Stimulated activated CD8-positive, alpha-beta memory T cell treated with anti-CD3 and anti-CD28 coated beads, Interleukin-7, amount 100 ng/mL, for 24 hours (primary cell): ENCODE results near the gene TCFL5.
"Not testable (repeated sequence)": the region's sequence is repeated elsewhere in the genome, so short reads cannot be mapped to it uniquely, and the experiment has no call there.

Experiments
- DNase-seq: peaks from one replicate; pipeline ENCODE4 v3.0.0-alpha.2; 2020; ENCODE audit warnings: low read depth

TCFL5 gene

DNA sequence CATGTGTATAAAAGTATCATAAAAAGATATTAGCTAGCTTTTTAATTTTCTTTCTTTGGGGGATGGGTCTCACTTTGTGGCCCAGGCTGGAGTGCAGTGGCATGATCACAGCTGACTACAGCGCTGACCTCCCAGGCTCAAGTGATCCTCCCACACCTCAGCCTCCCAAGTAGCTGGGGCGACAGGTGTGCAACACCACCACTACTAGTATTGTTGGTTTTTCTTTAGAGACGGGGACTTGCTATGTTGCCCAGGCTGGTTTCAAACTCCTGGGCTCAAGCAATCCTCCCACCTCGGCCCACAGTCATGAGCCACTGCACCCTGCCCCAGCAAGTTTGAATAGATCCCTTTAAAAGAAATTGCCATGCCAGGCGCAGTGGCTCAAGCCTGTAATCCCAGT lies 6.5 kb downstream of the TCFL5 start:
- no peak for DNase-seq

DNA sequence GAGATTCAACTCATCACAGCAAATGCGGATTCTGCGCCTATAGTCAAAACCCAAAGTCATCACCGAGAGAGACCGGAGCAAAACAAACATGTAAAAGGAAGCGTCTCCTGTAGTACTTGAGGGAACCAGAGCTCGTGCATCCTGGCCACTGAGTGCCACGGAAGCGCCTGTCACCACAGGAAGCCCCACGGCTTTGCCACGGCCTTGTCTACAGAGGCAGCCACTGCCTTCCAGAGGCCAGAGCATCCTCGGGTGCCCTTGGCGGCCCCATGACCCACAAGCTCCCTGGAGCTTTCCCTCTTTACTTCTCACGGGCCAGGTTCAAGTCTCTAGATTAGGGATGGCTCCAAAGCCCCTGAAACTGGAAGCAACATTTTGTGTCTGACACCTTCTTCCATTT lies 7.5 kb downstream of the TCFL5 start:
- no peak for DNase-seq

DNA sequence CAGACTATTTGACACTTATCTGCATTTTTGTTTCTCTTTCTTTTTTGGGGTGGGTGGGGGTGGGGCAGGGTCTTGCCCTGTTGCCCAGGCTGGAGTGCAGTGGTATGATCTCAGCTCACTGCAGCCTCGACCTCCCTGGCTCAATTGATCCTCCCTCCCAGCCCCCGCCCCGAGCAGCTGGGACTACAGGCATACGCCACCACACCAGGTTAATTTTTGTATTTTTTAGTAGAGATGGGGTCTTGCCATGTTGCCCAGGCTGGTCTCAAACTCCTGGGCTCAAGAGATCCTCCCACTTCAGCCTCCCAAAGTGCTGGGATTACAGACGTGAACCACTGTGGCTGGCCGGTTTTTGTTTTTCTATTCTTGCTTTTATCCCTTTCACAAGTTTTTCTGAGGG lies 8.3 kb downstream of the TCFL5 start:
- DNase-seq: not testable (repeated sequence)

DNA sequence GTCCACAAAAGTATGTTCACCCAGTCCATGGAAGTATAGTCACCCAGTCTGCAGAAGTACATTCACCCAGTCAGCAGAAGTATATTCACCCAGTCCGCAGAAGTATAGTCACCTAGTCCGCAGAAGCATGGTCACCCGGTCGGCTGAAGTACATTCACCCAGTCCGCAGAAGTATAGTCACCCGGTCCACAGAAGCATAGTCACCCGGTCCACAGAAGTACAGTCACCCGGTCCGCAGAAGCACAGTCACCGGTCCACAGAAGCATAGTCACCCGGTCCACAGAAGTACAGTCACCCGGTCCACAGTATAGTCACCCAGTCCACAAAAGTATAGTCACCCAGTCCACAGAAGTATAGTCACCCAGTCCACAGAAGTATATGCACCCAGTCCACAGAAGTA lies 8.8 kb downstream of the TCFL5 start:
- DNase-seq: no peak

DNA sequence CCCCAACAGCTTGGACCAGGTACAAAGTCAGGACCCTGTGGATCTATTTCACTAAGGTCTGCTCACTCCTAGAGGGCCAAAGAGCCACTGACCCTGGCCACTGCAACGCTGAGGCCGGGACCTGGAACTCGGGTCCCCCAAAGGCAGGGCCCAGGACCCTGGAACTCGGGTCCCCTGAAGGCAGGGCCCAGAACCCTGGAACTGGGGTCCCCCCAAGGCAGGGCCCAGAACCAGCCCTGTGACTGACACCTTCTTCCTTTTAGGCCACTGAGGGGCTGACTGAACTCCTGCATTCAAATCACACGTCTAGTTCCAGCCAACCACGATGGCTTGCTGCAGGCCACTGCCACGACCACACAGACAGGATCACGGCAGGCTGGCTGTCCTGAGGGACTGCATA lies 9.4 kb downstream of the TCFL5 start:
- DNase-seq: no peak

DNA sequence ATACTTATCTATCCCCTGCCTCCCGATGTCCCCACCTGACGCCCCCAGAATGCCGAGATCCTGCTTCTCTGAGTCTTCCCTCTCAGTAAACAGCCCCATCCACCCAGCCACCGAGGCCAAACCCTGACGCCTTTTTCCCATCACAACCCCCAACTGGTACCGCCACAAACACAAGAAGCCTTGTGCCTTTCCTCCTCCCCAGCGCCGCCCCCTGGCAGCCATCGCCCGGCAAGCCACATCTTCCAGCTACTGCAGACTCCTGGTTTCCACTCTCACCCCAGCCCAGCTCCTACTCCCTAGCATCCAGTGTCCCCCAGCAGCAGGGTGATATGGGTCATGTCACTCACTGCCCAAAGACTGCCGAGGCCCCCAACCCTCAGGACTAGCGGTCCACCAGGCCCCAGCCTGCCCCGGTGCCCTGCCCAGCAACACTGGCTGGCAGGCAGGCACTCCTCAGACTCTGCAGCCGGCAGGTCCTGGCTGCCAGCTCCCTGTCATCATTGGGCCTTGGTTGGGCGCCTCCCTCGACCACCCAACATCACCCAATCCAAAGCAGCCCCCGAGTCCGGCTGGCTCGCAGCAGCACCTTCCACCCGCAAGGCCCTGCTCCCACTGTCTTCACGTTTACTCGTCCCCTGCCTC lies 11.2 kb downstream of the TCFL5 start:
- no peak for DNase-seq

DNA sequence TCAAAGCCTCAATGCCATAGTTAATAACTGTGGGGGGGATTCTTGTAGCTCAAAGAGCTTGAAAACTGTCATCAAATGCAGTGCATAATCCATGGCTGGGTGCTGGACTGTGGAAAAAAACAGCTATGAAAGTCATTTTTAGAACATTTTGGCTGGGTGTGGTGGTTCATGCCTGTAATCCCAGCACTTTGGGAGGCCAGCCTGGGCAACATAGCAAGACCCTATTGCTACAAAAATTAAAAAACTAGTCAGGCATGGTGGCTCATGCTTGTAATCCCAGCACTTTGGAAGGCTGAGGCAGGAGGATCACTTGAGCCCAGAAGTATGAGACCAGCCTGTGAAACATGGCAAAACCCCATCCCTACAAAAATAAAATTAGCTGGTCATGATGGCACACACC lies 12.2 kb downstream of the TCFL5 start:
- no peak for DNase-seq

DNA sequence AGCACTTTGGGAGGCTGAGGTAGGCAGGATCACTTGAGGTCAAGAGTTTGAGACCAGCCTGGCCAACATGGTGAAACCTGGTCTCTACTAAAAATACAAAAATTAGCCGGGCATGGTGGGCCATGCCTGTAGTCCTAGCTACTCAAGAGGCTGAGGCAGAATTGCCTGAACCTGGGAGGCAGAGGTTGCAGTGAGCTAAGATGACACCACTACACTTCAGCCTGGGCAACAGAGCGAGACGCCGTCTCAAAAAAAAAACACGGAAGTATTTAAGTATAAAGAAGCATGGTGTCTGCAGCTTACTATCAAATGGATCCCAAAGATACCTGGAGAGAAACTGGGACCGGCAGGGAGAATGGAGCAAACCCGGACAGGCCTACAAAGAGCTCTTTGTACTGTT lies 12.7 kb downstream of the TCFL5 start:
- not testable (repeated sequence) for DNase-seq

DNA sequence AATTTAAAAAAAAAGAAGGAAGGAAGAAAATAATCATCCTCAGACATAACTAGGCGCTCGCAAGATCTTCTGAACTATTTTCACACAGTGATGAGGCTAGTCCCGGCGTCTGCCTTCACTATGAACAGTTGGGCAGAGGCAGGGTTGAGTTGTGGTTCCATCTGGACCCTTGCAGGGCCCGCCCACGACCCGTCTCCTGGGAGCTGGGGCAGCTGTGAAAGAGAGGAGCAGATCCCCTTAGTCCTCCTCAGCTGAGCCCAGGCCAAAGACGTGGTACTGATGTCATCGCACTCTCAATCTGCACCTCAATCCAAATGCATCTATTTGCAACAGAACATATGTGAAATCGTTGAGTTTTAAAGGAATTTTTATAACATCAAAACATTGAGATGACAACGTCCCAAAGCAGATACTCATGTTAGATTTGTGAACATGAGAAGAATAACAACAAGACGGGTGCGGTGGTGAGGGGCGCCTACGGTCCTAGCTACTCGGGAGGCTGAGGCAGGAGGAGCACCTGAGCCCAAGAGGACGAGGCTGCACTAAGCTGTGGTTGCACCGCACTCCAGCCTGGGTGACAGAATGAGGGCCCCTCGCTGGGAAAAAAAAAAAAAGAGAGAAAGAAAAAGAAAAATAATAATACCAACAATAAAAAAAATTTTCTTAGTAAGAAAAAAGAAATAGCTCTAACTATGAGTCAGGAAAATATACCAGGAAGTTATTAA lies 15.3 kb downstream of the TCFL5 start:
- no peak for DNase-seq

DNA sequence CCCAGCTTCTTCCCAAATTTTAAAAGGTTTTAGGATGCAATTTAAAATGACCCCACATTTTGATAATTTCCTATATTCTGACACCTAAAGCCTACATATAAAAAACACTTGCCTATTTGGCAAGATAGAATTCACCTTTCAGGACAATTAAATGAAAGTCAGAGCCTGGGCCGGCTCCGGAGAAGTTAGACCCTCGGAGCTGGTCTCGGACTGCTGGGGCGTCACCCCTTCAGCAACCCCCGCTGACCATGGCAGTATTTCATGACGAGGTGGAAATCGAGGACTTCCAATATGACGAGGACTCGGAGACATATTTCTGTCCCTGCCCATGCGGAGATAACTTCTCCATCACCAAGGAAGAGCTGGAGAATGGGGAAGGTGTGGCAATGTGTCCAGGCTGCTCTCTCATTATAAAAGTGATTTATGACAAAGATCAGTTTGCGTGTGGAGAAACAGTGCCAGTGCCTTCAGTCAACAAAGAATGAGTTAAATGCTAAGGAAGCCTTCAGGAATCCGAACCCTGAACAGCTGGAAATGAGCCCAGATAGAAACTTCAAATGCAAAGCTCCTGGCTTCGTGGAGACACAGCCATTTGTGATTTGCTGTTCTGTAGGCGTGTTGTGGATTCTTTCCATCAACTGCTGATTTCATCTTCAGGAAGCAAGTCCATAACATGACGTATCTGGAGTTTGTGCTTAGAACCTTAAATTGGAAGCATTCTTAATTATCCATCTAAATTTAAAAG lies 16.0 kb downstream of the TCFL5 start:
- no peak for DNase-seq

DNA sequence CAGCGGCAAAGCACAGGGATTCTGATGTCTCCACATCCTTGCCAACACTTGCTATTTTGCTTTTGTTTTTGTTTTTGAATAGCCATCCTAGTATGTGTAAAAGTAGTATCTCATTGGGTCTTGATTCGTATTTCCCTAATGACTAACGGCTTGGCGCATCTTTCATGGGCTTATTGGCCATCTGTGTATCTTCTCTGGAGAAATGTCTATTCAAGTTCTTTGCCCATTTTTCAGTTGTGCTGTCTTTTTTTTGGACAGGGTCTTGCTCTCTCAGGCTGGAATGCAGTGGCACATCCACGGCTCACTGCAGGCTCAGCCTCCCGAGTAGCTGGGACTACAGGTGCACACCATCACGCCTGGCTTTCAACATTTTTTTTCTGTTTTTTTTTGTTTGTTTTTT lies 17.4 kb downstream of the TCFL5 start:
- no peak for DNase-seq

DNA sequence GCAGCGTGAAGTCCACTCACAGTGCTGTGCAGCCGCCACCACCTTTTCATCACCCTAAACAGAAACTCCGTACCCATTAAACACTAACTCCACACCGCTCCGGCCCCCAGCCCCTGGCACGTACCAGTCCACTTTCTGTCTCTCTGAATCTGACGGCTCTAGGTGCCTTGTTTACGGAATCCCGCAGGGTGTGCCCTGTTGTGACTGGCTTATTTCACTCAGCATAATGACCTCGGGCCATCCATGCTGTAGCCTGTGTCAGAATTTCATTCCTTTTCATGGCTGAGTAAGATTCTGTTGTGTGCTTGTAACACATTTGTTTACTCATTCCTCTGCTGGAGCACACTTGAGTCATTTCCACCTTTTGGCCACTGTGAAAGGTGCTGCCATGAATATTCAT lies 18.0 kb downstream of the TCFL5 start:
- no peak for DNase-seq

DNA sequence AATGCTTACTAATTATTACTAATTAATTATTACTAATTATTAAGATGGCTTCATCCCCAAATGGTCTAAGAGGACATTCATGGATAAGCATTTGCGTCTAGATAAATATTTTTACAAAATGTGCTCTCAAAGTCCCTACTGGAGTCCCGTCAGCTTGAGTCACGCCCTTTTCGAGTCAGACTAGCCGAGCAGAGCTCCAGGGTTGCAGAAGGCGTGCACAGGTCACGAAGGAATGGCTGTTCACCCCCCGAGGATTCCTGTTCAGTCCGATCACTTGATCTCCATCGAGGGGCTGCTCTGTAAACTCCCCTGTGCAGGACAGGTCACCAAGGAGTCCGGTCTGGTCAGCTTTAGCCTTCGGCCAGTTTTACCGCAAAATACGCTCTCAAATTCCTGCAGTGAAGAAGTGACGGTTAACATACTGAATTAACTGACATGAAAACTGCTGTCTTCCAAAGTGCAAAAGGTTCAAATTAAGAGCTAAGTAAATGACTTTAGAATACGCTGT lies 19.9 kb downstream of the TCFL5 start:
- no peak for DNase-seq

DNA sequence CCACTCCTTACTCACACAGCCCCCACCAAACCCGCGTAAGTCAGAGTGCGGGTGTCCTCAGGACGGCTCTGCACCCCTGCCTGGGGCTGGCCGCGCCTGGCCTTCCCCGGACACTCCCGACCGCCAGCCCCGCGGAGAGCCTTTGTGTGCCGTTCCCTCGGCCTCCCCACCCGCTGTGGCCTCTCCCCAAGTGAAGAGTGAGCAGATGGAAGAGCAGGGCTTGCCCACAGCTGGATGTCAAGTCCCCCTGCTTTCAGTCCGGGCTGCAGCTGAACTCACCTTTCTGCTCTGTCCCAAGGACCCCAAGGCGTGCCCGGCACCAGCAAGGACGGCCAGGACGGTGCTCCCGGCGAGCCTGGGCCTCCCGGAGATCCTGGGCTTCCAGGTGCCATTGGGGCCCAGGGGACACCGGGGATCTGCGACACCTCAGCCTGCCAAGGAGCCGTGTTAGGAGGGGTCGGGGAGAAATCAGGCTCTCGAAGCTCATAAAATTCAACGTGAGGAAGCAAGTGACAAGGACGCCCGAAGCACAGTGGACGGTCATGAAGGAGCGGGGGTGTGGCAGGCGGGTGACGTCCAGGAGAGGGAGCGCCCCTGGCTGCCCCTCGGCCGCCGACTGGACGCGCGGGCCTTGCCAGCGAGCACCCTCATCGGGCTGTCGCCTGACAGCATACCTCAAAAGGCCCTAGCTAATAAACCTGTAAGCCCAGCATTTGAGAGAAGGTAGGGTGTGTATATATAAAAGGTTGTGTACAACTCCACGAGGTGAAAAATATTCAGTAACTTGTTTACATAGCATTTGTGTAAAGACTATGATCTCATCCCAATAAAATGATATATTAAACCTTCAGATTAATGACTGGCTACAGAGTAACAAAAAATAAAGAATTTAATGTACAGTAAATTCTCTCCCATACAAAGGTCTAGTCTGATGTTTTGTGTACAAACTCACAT lies 21.1 kb downstream of the TCFL5 start:
- DNase-seq: no peak

DNA sequence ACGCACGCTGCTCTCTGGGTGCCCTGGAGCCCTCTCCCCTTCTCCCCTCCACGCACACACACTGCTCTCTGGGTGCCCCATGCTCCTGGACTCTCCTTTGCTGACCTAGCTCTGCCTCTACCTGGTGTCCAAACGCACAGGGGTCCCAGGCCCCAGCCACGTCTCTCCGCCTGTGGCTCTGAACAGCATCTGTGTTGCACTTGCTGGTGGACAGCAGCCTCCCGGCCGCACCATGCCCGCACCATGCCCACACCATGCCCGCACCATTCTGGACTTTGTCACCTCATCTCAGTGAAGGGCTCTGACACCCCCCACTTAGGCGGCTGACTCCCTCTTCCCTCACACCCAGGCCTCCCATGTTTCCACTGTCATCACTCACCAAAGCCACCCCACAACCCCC lies 21.8 kb downstream of the TCFL5 start:
- no peak for DNase-seq

DNA sequence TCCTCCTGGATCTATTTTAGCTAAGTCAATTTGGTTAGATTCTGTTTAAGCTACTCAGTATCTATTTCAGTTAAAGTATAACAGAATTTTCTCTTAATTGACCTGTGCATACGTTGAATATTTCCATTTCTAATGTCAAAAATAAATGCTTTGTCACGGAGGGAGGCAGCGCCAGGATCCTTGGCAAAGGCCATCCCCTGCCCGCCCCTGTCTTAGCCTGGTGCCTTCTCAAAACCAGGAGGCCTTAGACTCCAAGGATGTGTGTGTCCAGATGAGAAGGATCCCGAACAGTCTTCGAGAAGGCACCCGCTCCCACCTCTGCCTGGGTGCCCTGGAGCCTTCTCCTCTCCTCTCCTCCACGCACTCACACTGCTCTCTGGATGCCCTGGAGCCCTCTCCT lies 22.4 kb downstream of the TCFL5 start:
- no peak for DNase-seq

DNA sequence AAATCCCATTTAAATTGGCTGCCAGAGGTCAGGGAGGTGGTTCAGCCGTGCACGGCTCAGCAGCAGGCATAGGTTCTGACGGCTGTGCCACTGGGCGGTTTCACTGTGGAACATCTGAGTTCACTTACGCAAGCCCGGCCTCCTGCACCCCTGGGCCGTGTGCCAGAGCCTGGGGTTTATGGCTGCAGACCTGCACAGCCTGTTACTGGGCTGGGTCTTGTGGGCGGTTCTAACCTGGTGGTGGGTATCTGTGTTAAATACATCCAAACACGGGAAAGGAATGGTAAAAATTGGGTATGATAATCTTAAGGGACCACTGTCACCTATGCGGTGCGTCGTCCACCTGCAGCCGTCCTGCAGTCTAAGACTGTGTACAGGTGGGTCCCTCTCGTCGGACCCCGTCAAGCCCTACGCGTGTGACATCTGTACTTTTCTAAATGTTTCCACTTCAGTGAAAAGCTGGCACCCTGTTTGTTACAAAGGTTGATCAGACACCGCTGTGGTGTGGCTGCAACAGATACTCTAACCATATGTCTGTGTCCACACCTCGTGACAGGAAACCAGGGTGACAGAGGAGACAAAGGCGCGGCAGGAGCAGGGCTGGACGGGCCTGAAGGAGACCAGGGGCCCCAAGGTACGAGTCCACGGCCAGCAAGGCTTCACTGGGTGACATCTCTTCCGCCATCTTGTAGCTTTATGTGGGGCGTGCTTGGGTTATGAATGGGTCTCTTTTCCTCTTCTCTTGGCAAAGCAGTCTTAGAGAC lies 23.3 kb downstream of the TCFL5 start:
- DNase-seq: no peak

DNA sequence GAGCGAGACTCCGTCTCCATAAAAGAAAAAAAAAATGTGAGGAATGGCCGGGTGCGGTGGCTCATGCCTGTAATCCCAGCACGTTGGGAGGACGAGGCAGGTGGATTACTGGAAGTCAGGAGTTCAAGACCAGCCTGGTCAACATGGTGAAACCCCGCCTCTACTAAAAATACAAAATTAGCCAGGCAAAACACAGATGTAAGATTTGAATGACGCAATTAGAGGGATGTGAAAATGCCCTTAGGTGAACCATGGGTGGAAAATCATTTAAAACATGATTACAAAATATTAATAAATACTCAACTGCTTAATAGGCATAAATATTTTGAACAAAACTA lies 23.9 kb downstream of the TCFL5 start:
- DNase-seq: no peak

DNA sequence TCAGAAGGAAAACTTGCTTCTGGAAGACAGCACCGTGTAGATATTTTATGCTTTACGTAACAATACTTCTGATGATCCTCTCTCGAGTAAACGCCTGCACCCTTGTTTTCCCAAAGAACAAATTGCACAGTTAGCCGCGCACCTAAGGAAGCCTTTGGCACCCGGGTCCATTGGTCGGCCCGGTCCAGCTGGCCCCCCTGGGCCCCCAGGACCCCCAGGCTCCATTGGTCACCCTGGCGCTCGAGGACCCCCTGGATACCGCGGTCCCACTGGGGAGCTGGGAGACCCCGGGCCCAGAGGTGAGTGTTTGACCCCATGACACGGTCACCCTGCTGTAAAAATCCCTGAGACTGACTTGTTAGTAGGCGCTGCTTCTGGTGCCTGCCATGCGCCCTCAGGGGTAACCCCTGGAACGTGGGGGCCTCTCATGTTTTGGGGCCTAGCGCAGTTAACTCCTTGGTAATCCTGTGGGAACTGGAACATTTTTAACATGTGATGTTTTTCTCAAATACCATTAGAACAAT lies 24.6 kb downstream of the TCFL5 start:
- no peak for DNase-seq

DNA sequence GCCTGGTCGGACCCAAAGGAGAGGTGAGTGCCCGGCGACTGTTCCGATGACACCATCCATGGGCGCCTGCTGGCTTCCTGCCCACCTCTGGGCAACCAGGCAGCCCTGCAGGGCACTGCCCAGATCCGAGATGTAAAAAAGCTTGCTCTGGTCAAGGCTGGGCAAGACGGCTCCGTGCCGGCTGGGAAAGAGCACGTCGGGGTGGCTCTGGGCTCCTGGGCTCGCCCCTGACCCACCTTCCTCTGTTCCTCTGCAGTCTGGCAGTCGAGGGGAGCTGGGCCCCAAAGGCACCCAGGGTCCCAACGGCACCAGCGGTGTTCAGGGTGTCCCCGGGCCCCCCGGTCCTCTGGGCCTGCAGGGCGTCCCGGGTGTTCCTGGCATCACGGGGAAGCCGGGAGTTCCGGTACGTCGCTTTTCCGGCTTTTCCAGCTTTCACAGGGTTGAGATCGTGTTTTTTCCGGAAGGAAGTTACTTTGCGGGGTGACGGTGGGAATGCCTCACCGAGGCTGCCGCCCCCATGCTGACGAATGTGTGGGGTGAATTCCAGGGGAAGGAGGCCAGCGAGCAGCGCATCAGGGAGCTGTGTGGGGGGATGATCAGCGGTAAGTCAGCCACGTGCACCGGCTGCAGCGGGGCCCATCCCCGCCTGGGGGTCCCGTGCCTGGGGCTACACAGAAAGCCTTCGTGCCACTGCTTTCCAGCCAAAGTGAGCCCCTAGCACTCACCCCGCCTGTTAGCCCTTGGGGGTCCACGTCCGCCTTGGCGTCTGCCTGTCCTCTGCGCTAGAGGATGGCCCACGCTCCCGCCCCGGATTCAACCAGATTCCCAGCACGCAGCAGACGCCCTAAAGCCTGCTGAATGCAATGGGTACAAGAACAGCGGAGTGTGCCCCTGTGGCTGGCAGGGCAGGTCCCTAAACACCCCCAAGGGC lies 25.4 kb downstream of the TCFL5 start:
- no peak for DNase-seq
